Stimulated activated naive CD4-positive, alpha-beta T cell treated with Interleukin-2 at 50 U/mL for 16 hours (primary cell): ENCODE measurements around the gene OR8B3.
"Not testable (repeated sequence)": the region's sequence is repeated elsewhere in the genome, so short reads cannot be mapped to it uniquely, and the experiment has no call there.

Experiments used
- DNase-seq: peaks from one replicate; lab custom pipeline; 2025; lab: John Stamatoyannopoulos, UW

OR8B3 gene, protein sequence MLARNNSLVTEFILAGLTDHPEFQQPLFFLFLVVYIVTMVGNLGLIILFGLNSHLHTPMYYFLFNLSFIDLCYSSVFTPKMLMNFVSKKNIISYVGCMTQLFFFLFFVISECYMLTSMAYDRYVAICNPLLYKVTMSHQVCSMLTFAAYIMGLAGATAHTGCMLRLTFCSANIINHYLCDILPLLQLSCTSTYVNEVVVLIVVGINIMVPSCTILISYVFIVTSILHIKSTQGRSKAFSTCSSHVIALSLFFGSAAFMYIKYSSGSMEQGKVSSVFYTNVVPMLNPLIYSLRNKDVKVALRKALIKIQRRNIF

GRCh38 chr11:124398924-124399323 lies at the start of gene OR8B3:
TSS of gene OR8B3 (minus strand) at chr11:124399024. CDS start at chr11:124397351, 1,673 bp downstream.
- no peak for DNase-seq

DNA sequence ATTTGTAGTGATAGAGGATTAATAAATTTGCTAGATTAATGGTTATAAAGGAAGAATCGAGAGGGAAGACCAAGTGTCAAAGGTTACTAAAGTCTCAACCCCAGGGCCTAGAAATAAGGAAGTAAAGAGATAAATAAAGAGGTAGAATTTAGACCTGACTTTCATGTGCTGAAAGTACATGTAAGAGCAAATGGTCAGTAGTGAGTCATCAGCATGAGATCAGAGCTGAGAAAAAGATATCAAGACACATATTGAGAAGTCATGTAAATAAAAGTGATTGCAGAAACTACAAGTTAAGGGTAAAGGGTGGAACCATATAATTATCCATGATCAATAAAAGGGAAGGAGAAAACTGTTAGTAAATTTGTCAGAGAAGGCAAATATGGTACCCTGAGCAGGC lies 48.1 kb upstream of the OR8B3 start:
- DNase-seq, result no peak

DNA sequence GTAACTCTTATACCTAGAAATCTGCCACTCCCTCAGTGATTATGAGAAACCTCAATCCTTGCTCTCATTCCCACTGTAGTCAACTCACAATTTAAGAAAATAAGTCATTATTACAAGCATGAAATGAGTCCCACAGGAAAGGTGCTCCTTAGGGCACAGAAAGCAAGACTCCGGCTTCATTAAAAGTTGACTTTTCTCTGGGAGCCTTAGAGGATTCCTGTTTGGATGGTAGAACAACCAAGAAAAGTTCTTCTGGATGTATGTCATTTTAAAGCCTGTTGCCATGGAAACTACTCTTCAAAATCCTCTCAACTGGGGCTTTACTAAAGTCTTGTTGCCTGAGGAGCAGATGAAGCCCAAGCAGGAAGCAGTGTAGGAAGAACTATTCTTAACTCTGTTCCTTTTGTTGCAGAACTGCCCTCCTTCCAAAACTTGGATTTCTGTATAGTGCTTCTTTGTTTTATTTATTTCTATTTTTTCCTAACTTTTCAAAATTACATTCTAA lies 46.9 kb upstream of the OR8B3 start, which contains the start of gene OR8B8:
Gene OR8B8, minus strand, starts transcription at position 51 of the 505 bp plus-strand sequence. CDS start 4,611 bp downstream, outside the sequence.
- no peak for DNase-seq

GRCh38 chr11:124442847-124443246 lies 44.0 kb upstream of the OR8B3 start:
- no peak for DNase-seq

DNA sequence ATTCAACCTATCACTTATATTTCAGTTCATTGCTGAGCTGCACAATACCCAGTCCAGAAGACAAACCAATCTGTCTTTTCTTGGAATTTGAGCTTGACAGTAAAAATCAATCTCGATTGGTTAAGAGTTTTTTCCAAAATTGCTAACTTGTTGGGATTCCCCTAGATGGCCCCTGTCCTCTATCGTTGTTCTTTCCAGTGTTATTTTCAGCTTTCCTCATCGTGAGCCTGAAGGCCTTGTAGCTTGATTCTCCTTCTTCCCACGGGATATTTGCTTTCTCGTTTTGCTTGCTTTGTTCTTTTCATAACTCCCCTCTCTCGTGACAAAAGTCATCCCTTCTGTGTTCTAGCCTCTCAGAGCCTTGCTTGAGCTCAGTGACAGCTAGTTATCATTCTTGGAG lies 43.6 kb upstream of the OR8B3 start:
- no peak for DNase-seq

GRCh38 chr11:124441519-124441918 lies 42.7 kb upstream of the OR8B3 start:
- no peak for DNase-seq

- DNase-seq, result no peak
Measured at GRCh38 chr11:124441081-124441480, 42.3 kb upstream of the OR8B3 start.

- no peak for DNase-seq
Measured at GRCh38 chr11:124440608-124441007, 41.8 kb upstream of the OR8B3 start.

GRCh38 chr11:124434699-124435098 lies 35.9 kb upstream of the OR8B3 start:
- no peak for DNase-seq

DNA sequence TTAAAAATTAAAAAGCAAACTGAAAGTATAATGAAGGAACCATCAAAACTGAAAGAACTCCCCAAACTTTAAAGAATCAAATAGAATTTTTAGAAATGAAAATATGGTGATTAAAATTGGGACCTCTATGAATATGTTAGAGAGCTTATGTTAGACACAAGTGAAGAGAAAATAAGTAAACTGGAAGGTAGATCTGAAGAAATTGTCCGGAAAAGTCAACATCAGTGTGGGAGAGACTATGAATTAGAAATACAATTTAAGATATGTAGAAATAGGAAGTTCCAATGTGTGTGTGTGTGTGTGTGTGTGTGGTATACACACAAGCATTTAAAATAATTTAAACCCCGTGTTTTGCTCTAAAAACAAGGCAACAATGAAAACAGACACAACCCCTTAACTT lies 30.8 kb upstream of the OR8B3 start:
- DNase-seq, result no peak

- DNase-seq, result no peak
Measured at GRCh38 chr11:124424384-124424921, 25.6 kb upstream of the OR8B3 start, which contains the start of gene OR8B4. TSS of gene OR8B4 (minus strand) at chr11:124424871. CDS start at chr11:124424871, 0 bp downstream.

DNA sequence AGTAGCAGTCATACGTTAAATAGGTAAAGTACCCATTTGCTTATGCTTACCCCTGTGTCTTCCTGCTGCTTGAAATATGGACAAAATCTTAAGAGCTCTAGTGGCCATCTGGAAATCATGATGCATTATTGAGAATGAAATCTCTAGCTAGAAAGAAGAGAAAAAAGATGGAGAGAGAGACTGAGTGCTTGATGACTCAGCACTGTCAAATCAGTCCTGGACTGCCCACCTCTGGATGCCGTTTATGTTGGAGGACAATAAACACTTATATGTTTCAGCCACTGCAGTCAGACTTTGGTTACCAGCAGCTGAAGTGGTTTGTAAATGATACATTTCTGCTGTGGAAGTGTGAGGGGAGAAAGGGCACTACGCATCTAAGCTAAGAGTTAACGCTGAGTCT lies 22.2 kb upstream of the OR8B3 start:
- DNase-seq, result no peak

GRCh38 chr11:124415356-124415923 lies 16.6 kb upstream of the OR8B3 start:
- no peak for DNase-seq

- no peak for DNase-seq
Measured at GRCh38 chr11:124409906-124410305, 11.1 kb upstream of the OR8B3 start.

GRCh38 chr11:124405581-124405980 lies 6.8 kb upstream of the OR8B3 start:
- no peak for DNase-seq

GRCh38 chr11:124403186-124403585 lies 4.4 kb upstream of the OR8B3 start:
- DNase-seq, result not testable (repeated sequence)

- DNase-seq, result peak; percentile 12
Measured at GRCh38 chr11:124402326-124402922, 3.6 kb upstream of the OR8B3 start.

GRCh38 chr11:124396847-124397246 lies 2.0 kb downstream of the OR8B3 start:
- DNase-seq, result not testable (repeated sequence)

DNA sequence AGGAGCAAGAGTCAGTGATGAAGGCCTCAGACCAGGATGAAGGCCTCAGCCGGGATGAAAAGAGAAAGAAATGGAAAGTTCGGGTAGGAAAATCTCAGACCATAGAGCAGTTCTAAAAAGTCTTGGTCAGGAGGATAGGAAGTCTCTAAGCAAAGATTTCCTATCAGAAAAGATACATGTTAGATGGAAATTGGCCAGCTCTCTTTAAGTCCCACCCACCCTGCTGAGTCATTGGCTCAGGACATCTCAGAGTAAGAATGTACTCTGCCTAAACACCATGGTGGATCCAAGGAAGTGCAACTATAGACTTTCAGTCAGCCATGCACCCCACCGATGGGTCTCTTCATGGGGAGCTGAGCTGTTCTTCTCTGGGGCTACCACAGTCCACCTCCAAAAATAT lies 4.4 kb downstream of the OR8B3 start:
- no peak for DNase-seq

GRCh38 chr11:124384399-124384798 lies 14.4 kb downstream of the OR8B3 start, which contains the start of gene OR8B2:
TSS of gene OR8B2 (minus strand) at chr11:124384499. CDS start at chr11:124383343, 1,156 bp downstream.
- no peak for DNase-seq

- DNase-seq, result not testable (repeated sequence)
Measured at GRCh38 chr11:124382857-124383256, 16.0 kb downstream of the OR8B3 start.

DNA sequence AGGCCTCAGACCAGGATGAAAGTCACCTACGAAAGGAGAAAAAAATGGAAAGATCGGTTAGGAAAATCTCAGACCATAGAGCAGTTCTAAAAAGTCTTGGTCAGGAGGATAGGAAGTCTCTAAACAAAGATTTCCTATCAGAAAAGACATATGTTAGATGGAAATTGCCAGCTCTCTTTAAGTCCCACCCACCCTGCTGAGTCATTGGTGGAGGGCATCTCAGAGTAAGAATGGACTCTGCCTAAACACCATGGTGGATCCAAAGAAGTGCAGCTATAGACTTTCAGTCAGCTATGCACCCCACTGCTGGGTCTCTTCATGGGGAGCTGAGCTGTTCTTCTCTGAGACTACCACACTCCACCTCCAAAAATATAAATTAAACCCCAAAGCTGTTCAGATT lies 18.2 kb downstream of the OR8B3 start:
- DNase-seq, result no peak

GRCh38 chr11:124376280-124376679 lies 22.5 kb downstream of the OR8B3 start:
- no peak for DNase-seq
